C4-2B (cell line): ENCODE data around the gene ZNF227.

ENCODE experiments used
- CTCF ChIP-seq: fragments of 450-650 bp; conservative IDR thresholded peaks from 2 replicates; pipeline ENCODE4 v1.5.1; 2017; ENCODE audit warnings: mild to moderate bottlenecking
- ZFX ChIP-seq: fragments of 450-650 bp; IDR thresholded peaks from 2 replicates; pipeline ENCODE4 v1.6.1; 2017

- TF ChIP-seq CTCF (no peak), ZFX (no peak)
These were observed 46.6 kb downstream of the ZNF227 start for GRCh38 chr19:44258835-44259413.
